ENCODE data around the gene RECK.

DNA sequence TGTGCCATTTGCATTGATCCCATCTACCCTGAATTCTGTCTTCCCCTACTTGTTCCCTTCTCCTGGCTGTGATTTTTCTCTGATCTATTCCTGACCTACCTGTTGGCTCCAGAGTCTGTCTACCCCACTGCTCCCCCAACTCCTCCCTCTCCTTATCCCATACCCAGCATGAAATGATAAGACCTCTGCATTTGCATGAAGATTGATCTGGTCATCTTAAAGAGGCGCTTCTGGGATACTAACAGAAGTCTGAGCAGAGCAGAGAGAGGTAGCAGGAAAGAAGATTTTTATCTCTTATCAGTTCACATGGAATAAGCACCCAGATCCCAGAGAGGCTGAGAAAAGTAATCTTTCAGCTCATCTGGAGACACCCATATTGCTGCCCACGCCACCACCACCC, 81.5 kb downstream of the RECK start:
- TF ChIP-seq, protein P1, sequence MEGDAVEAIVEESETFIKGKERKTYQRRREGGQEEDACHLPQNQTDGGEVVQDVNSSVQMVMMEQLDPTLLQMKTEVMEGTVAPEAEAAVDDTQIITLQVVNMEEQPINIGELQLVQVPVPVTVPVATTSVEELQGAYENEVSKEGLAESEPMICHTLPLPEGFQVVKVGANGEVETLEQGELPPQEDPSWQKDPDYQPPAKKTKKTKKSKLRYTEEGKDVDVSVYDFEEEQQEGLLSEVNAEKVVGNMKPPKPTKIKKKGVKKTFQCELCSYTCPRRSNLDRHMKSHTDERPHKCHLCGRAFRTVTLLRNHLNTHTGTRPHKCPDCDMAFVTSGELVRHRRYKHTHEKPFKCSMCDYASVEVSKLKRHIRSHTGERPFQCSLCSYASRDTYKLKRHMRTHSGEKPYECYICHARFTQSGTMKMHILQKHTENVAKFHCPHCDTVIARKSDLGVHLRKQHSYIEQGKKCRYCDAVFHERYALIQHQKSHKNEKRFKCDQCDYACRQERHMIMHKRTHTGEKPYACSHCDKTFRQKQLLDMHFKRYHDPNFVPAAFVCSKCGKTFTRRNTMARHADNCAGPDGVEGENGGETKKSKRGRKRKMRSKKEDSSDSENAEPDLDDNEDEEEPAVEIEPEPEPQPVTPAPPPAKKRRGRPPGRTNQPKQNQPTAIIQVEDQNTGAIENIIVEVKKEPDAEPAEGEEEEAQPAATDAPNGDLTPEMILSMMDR (conservative IDR thresholded peaks at IDR 0.05; ENCODE audit: low read depth, low read length) = no peak
- no peak for TF ChIP-seq EZH2 (IDR thresholded peaks at IDR 0.05; ENCODE audit: low read length, unreplicated experiment)

All from PC-3 (cell line).